Body of pancreas (tissue), 4 donors: ENCODE data around the gene CDK5RAP1.

Experiments
- POLR2A ChIP-seq, 3 donors: fragments of 450-650 bp; IDR thresholded peaks; one replicate each; pipeline ENCODE4 v1.6.1; 2016; ENCODE audit warnings: antibody characterized with exemption in 3 of 3, mild to moderate bottlenecking in 2 of 3
- TF ChIP-seq, protein P1 (sequence below), 7 experiments: fragments of 450-650 bp in 4 of 7; fragments of 200-600 bp in 3 of 7; sonication (generic) in 3 of 7; IDR thresholded peaks; one replicate each; pipeline ENCODE4 v1.5.1; 2016 to 2019; ENCODE audit warnings: antibody characterized with exemption in 7 of 7

DNA sequence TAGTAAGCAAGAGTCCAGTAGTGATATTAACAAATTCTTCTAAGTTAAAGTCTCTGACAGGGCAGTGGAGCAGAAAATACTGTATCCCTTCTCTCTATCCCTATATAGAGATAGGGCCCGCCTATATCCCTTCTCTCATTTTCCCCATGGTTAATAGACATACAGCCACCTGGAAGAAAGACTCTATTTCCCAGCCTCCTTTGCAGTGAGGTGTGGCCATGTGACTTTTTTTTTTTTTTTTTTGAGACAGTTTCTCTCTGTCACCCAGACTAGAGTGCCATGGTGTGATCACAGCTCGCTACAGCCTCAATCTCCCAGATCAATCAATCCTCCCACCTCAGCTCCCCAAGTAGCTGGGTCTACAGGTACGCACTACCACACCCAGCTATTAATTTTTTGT lies 16.7 kb upstream of the CDK5RAP1 start:
- TF ChIP-seq, protein P1, sequence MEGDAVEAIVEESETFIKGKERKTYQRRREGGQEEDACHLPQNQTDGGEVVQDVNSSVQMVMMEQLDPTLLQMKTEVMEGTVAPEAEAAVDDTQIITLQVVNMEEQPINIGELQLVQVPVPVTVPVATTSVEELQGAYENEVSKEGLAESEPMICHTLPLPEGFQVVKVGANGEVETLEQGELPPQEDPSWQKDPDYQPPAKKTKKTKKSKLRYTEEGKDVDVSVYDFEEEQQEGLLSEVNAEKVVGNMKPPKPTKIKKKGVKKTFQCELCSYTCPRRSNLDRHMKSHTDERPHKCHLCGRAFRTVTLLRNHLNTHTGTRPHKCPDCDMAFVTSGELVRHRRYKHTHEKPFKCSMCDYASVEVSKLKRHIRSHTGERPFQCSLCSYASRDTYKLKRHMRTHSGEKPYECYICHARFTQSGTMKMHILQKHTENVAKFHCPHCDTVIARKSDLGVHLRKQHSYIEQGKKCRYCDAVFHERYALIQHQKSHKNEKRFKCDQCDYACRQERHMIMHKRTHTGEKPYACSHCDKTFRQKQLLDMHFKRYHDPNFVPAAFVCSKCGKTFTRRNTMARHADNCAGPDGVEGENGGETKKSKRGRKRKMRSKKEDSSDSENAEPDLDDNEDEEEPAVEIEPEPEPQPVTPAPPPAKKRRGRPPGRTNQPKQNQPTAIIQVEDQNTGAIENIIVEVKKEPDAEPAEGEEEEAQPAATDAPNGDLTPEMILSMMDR (IDR thresholded peaks at IDR 0.05) = no peak
- TF ChIP-seq POLR2A (IDR thresholded peaks at IDR 0.05) = no peak
